Left hindlimb (tissue), 1 donor: Measurements from ENCODE around the gene PAN3.

Source experiments
- DNase-seq: peaks from one replicate; pipeline ENCODE4 v3.0.0-alpha.2; 2018

PAN3 gene

GRCh38 chr13:28229522-28230411, 91.4 kb downstream of the PAN3 start:
- DNase-seq, result no peak

GRCh38 chr13:28231642-28232041, 93.3 kb downstream of the PAN3 start:
- no peak for DNase-seq

- no peak for DNase-seq
These were observed 99.6 kb downstream of the PAN3 start for GRCh38 chr13:28237944-28238343.

- no peak for DNase-seq
These were observed 101.0 kb downstream of the PAN3 start for GRCh38 chr13:28239374-28239773.

GRCh38 chr13:28245465-28245864, 107.1 kb downstream of the PAN3 start:
- DNase-seq, result no peak

- DNase-seq, result no peak
These were observed 108.5 kb downstream of the PAN3 start for GRCh38 chr13:28246891-28247290.

GRCh38 chr13:28248080-28248479, 109.7 kb downstream of the PAN3 start:
- no peak for DNase-seq

- DNase-seq, result no peak
These were observed 112.2 kb downstream of the PAN3 start for GRCh38 chr13:28250542-28250941.

GRCh38 chr13:28251466-28251865, 113.1 kb downstream of the PAN3 start:
- no peak for DNase-seq

GRCh38 chr13:28252547-28252946, 114.2 kb downstream of the PAN3 start:
- DNase-seq, result no peak

GRCh38 chr13:28257305-28257704, 119.0 kb downstream of the PAN3 start:
- no peak for DNase-seq

- DNase-seq, result no peak
These were observed 120.1 kb downstream of the PAN3 start for GRCh38 chr13:28258417-28258816.

- no peak for DNase-seq
These were observed 129.2 kb downstream of the PAN3 start for GRCh38 chr13:28267497-28267896.

- DNase-seq, result no peak
These were observed 130.5 kb downstream of the PAN3 start for GRCh38 chr13:28268800-28269223.

- no peak for DNase-seq
These were observed 132.9 kb downstream of the PAN3 start for GRCh38 chr13:28271056-28271840.

- no peak for DNase-seq
These were observed 135.6 kb downstream of the PAN3 start for GRCh38 chr13:28273919-28274318.

- DNase-seq, result no peak
These were observed 144.1 kb downstream of the PAN3 start for GRCh38 chr13:28282451-28282850.

GRCh38 chr13:28283600-28283999, 145.3 kb downstream of the PAN3 start:
- no peak for DNase-seq

GRCh38 chr13:28286263-28286662, 147.9 kb downstream of the PAN3 start:
- no peak for DNase-seq

GRCh38 chr13:28297341-28297740, 159.0 kb downstream of the PAN3 start:
- no peak for DNase-seq

GRCh38 chr13:28299916-28300315, 161.6 kb downstream of the PAN3 start:
- DNase-seq, result no peak

- DNase-seq, result no peak
These were observed 163.5 kb downstream of the PAN3 start for GRCh38 chr13:28301839-28302238.

- no peak for DNase-seq
These were observed 168.0 kb downstream of the PAN3 start for GRCh38 chr13:28306325-28306724.

GRCh38 chr13:28313579-28313978, 175.2 kb downstream of the PAN3 start:
- DNase-seq, result no peak
